Fibroblast of villous mesenchyme (primary cell): ENCODE measurements around the gene ITGB4. TPM values are rescaled to one million over a fixed set of nuclear protein-coding genes. Genes with fewer than 3 reads are reported as not detected.

ENCODE experiments used
- DNase-seq: peaks from one replicate; pipeline ENCODE4 v3.0.0-alpha.2; 2010; ENCODE audit warnings: low read depth
- H3K4me3 ChIP-seq: 2 replicates; pipeline ENCODE4 v1.5.1; 2011; ENCODE audit warnings: low read depth, mild to moderate bottlenecking, low read length
- CTCF ChIP-seq: IDR thresholded peaks from 2 replicates; pipeline ENCODE4 v1.5.1; 2012; ENCODE audit warnings: low read depth, mild to moderate bottlenecking, low read length; ENCODE audit not compliant: insufficient read depth
- total RNA-seq: library from RNA; depleted of rRNA; stranded (reverse); fragments of >200 nt; gene quantifications from 2 replicates; pipeline ENCODE4 v1.2.3, GENCODE V29; 2012

ITGB4 gene
- total RNA-seq, 1 donor = 1.3 TPM

- H3K4me3 ChIP-seq = no peak overlapping the region
- TF ChIP-seq CTCF = no peak
- DNase-seq = no peak
These were observed 46.6 kb downstream of the ITGB4 start for GRCh38 chr17:75767881-75768280.

GRCh38 chr17:75769536-75769935 is 48.3 kb downstream of the ITGB4 start:
- no peak for DNase-seq
- no peak overlapping the region for H3K4me3 ChIP-seq
- no peak for TF ChIP-seq CTCF

GRCh38 chr17:75771334-75772281 is 50.3 kb downstream of the ITGB4 start:
- TF ChIP-seq CTCF = peak; percentile 27
- H3K4me3 ChIP-seq = no peak overlapping the region
- DNase-seq = no peak

- DNase-seq = no peak
- H3K4me3 ChIP-seq = no peak overlapping the region
- TF ChIP-seq CTCF = no peak
These were observed 52.0 kb downstream of the ITGB4 start for GRCh38 chr17:75773121-75773807.

- TF ChIP-seq CTCF = no peak
These were observed 52.7 kb downstream of the ITGB4 start for GRCh38 chr17:75773808-75774470.

GRCh38 chr17:75774471-75774990 is 53.3 kb downstream of the ITGB4 start:
- no peak for DNase-seq
- H3K4me3 ChIP-seq = no peak overlapping the region
- TF ChIP-seq CTCF = no peak

More at GRCh38 chr17:75773808-75774470, 52.7 kb downstream of the ITGB4 start:
- no peak overlapping the region for H3K4me3 ChIP-seq
- DNase-seq = no peak
